Mesenchymal stem cell (in vitro differentiated cells and primary cell): Measurements from ENCODE around the gene SPNS1.

ENCODE experiments used
- DNase-seq: peaks from one replicate; pipeline ENCODE4 v3.0.0-alpha.2; 2013
- H2AFZ ChIP-seq: one replicate; pipeline ENCODE4 v1.6.1; 2013; ENCODE audit warnings: low read depth, mild to moderate bottlenecking, control low read depth, inconsistent platforms, low read length, moderate library complexity
- H2AK5ac ChIP-seq: 2 replicates; pipeline ENCODE4 v1.6.1; 2013; ENCODE audit warnings: low read length, moderate library complexity, mild to moderate bottlenecking, inconsistent platforms; ENCODE audit not compliant: severe bottlenecking
- H2BK120ac ChIP-seq: one replicate; pipeline ENCODE4 v1.6.1; 2013; ENCODE audit warnings: low read depth, mild to moderate bottlenecking, inconsistent platforms, low read length, moderate library complexity
- H2BK12ac ChIP-seq, 2 experiments: one replicate each; pipeline ENCODE4 v1.6.1; 2013; ENCODE audit warnings: inconsistent platforms in 2 of 2, low read length in 2 of 2, mild to moderate bottlenecking in 2 of 2, moderate library complexity in 2 of 2, control low read depth in 1 of 2
- H2BK15ac ChIP-seq: one replicate; pipeline ENCODE4 v1.6.1; 2013; ENCODE audit warnings: mild to moderate bottlenecking, low read depth, inconsistent platforms; ENCODE audit not compliant: poor library complexity, severe bottlenecking
- H2BK5ac ChIP-seq: 2 replicates; pipeline ENCODE4 v1.6.1; 2013; ENCODE audit warnings: low read depth, mild to moderate bottlenecking, low read length, control low read depth, inconsistent platforms; ENCODE audit not compliant: poor library complexity, severe bottlenecking
- H3K14ac ChIP-seq, 2 experiments: one replicate each; pipeline ENCODE4 v1.6.1; 2013; ENCODE audit warnings: inconsistent platforms in 2 of 2, low read length in 2 of 2, control low read depth in 1 of 2, mild to moderate bottlenecking in 1 of 2, moderate library complexity in 1 of 2
- H3K18ac ChIP-seq, 2 experiments: one replicate each; pipeline ENCODE4 v1.6.1; 2013; ENCODE audit warnings: inconsistent platforms in 2 of 2, low read length in 2 of 2, control low read depth in 1 of 2, low read depth in 1 of 2, mild to moderate bottlenecking in 1 of 2
- H3K23ac ChIP-seq, 2 experiments: one replicate each; pipeline ENCODE4 v1.6.1; 2013; ENCODE audit warnings: inconsistent platforms in 2 of 2, low read length in 2 of 2, mild to moderate bottlenecking in 2 of 2, moderate library complexity in 2 of 2, control low read depth in 1 of 2
- H3K27ac ChIP-seq: 2 replicates; pipeline ENCODE4 v1.5.1; 2013; ENCODE audit warnings: mild to moderate bottlenecking, moderate library complexity, low read length, control low read depth, inconsistent platforms; ENCODE audit not compliant: poor library complexity, severe bottlenecking
- H3K27me3 ChIP-seq, 2 experiments: 2 replicates each; pipeline versions ENCODE4 v1.6.1 to v1.7.0; 2013; ENCODE audit warnings: low read length in 2 of 2, mild to moderate bottlenecking in 2 of 2, moderate library complexity in 2 of 2, control low read depth in 1 of 2, inconsistent platforms in 1 of 2; ENCODE audit not compliant: control insufficient read depth in 1 of 2, insufficient read depth in 1 of 2
- H3K36me3 ChIP-seq, 2 experiments: 2 replicates each; pipeline versions ENCODE4 v1.6.1 to v1.7.0; 2013; ENCODE audit warnings: low read length in 2 of 2, control low read depth in 1 of 2, inconsistent platforms in 1 of 2, low read depth in 1 of 2, mild to moderate bottlenecking in 1 of 2; ENCODE audit not compliant: insufficient read depth in 2 of 2, control insufficient read depth in 1 of 2
- H3K4ac ChIP-seq, 2 experiments: one replicate each; pipeline ENCODE4 v1.6.1; 2013; ENCODE audit warnings: inconsistent platforms in 2 of 2, low read length in 2 of 2, mild to moderate bottlenecking in 2 of 2, moderate library complexity in 2 of 2, control low read depth in 1 of 2, low read depth in 1 of 2
- H3K4me1 ChIP-seq: 2 replicates; pipeline ENCODE4 v1.6.1; 2013; ENCODE audit warnings: low read depth, low read length, control low read depth; ENCODE audit not compliant: control insufficient read depth, insufficient read depth
- H3K4me2 ChIP-seq: 2 replicates; pipeline ENCODE4 v1.6.1; 2013; ENCODE audit warnings: low read length, mild to moderate bottlenecking, inconsistent platforms; ENCODE audit not compliant: poor library complexity, severe bottlenecking
- H3K4me3 ChIP-seq, 2 experiments: 2 replicates each; pipeline versions ENCODE4 v1.5.1 to v1.7.0; 2013; ENCODE audit warnings: low read length in 2 of 2, mild to moderate bottlenecking in 2 of 2, control low read depth in 1 of 2, low read depth in 1 of 2; ENCODE audit not compliant: insufficient read depth in 1 of 2
- H3K79me1 ChIP-seq: replicated peaks from 2 replicates; pipeline ENCODE4 v1.6.1; 2013; ENCODE audit warnings: mild to moderate bottlenecking, control low read depth, low read length, inconsistent platforms; ENCODE audit not compliant: poor library complexity, severe bottlenecking
- H3K9ac ChIP-seq: 2 replicates; pipeline ENCODE4 v1.7.0; 2013; ENCODE audit warnings: mild to moderate bottlenecking, low read length, moderate library complexity
- H3K9me3 ChIP-seq: 2 replicates; pipeline ENCODE4 v1.7.0; 2013; ENCODE audit warnings: mild to moderate bottlenecking, low read length; ENCODE audit not compliant: control insufficient read depth
- H4K8ac ChIP-seq: one replicate; pipeline ENCODE4 v1.6.1; 2013; ENCODE audit warnings: inconsistent platforms, mild to moderate bottlenecking, low read length, moderate library complexity
- H4K91ac ChIP-seq: one replicate; pipeline ENCODE4 v1.6.1; 2013; ENCODE audit warnings: mild to moderate bottlenecking, low read length, inconsistent platforms
- WGBS: methylation state at CpG from one replicate; pipeline ENCODE4 v1.1.7; 2013; ENCODE audit warnings: mixed read lengths; 5-methylcytosine and 5-hydroxymethylcytosine counted together

Gene SPNS1

GRCh38 chr16:28933171-28933570 lies 41.4 kb upstream of the SPNS1 start:
- no peak overlapping the region for H3K18ac ChIP-seq
- H2AFZ ChIP-seq: no peak overlapping the region
- H2BK120ac ChIP-seq: no peak overlapping the region
- no peaks in the 10 kb centered on the region for H3K9me3 ChIP-seq
- H3K23ac ChIP-seq: no peak overlapping the region
- H2BK5ac ChIP-seq: no peak overlapping the region
- no peak overlapping the region for H4K8ac ChIP-seq
- no peak overlapping the region for H3K4ac ChIP-seq
- no peak overlapping the region for H2BK12ac ChIP-seq
- H3K9ac ChIP-seq: no peak overlapping the region
- no peak overlapping the region for H3K27ac ChIP-seq
- peaks cover 2% of the 10 kb centered on the region for H3K4me1 ChIP-seq
- H4K91ac ChIP-seq: no peak overlapping the region
- H2BK15ac ChIP-seq: no peak overlapping the region
- WGBS: 98% methylated on average over 6 of the region's 8 CpGs
- no peaks in the 10 kb centered on the region for H3K36me3 ChIP-seq
- H3K79me1 ChIP-seq: no peaks in the 10 kb centered on the region
- H3K27me3 ChIP-seq: peaks cover 0 to 9% of the 10 kb centered on the region in 2 experiments
- no peak overlapping the region for H3K4me3 ChIP-seq
- H3K4me2 ChIP-seq: no peak overlapping the region
- no peak overlapping the region for H2AK5ac ChIP-seq
- no peak overlapping the region for H3K14ac ChIP-seq
- DNase-seq: no peak

- H3K27ac ChIP-seq: no peak overlapping the region
- no peak overlapping the region for H2BK15ac ChIP-seq
- H2AFZ ChIP-seq: no peak overlapping the region
- no peak overlapping the region for H3K23ac ChIP-seq
- H3K4me2 ChIP-seq: no peak overlapping the region
- H2BK120ac ChIP-seq: no peak overlapping the region
- H3K27me3 ChIP-seq: peaks cover 0 to 12% of the 10 kb centered on the region in 2 experiments
- H3K4me3 ChIP-seq: no peak overlapping the region
- H3K4me1 ChIP-seq: peaks cover 2% of the 10 kb centered on the region
- no peak overlapping the region for H4K8ac ChIP-seq
- no peaks in the 10 kb centered on the region for H3K36me3 ChIP-seq
- H3K9me3 ChIP-seq: no peaks in the 10 kb centered on the region
- H3K4ac ChIP-seq: no peak overlapping the region
- no peak overlapping the region for H3K18ac ChIP-seq
- no peak overlapping the region for H3K9ac ChIP-seq
- H3K14ac ChIP-seq: no peak overlapping the region
- no peak overlapping the region for H2BK5ac ChIP-seq
- no peak overlapping the region for H4K91ac ChIP-seq
- DNase-seq: no peak
- H2AK5ac ChIP-seq: no peak overlapping the region
- no peak overlapping the region for H2BK12ac ChIP-seq
- H3K79me1 ChIP-seq: no peaks in the 10 kb centered on the region
- WGBS: 98% methylated on average over 2 of the region's 4 CpGs
These were observed 39.2 kb upstream of the SPNS1 start for GRCh38 chr16:28935346-28935745.

GRCh38 chr16:28935924-28936783 lies 38.4 kb upstream of the SPNS1 start:
- Histone ChIP-seq H3K23ac (no peak overlapping the region), H2BK15ac (no peak overlapping the region), H2AFZ (peak overlapping the region; percentile 36), H3K4me2 (no peak overlapping the region), H3K27ac (no peak overlapping the region), H2BK120ac (no peak overlapping the region), H2AK5ac (no peak overlapping the region), H4K91ac (no peak overlapping the region), H3K9ac (no peak overlapping the region), H3K18ac (no peak overlapping the region), H4K8ac (no peak overlapping the region), H3K4me3 (peak overlapping the region in 1 of 2 experiments; percentile 65), H2BK5ac (no peak overlapping the region), H3K4ac (no peak overlapping the region), H3K14ac (no peak overlapping the region), H3K36me3 (no peaks in the 10 kb centered on the region), H3K9me3 (no peaks in the 10 kb centered on the region), H3K79me1 (no peaks in the 10 kb centered on the region), H2BK12ac (no peak overlapping the region), H3K4me1 (no peaks in the 10 kb centered on the region), H3K27me3 (peaks cover 0 to 12% of the 10 kb centered on the region in 2 experiments)
- peak; percentile 35 for DNase-seq
- 64% methylated on average over 36 of the region's 36 CpGs for WGBS

- no peak overlapping the region for H2BK12ac ChIP-seq
- H3K4me2 ChIP-seq: no peak overlapping the region
These were observed 37.8 kb upstream of the SPNS1 start for GRCh38 chr16:28936784-28937155.

More at GRCh38 chr16:28936784-28937155, 37.8 kb upstream of the SPNS1 start:
- Histone ChIP-seq H4K8ac (no peak overlapping the region), H3K9me3 (no peaks in the 10 kb centered on the region), H2BK5ac (no peak overlapping the region), H3K4ac (no peak overlapping the region), H3K27me3 (peaks cover 0 to 12% of the 10 kb centered on the region in 2 experiments), H2AK5ac (no peak overlapping the region), H3K4me1 (no peaks in the 10 kb centered on the region), H2BK120ac (no peak overlapping the region), H3K18ac (no peak overlapping the region), H3K79me1 (no peaks in the 10 kb centered on the region), H3K27ac (no peak overlapping the region), H3K36me3 (no peaks in the 10 kb centered on the region), H2AFZ (no peak overlapping the region), H3K9ac (no peak overlapping the region), H3K14ac (no peak overlapping the region), H3K23ac (no peak overlapping the region), H4K91ac (no peak overlapping the region), H2BK15ac (no peak overlapping the region), H3K4me3 (no peak overlapping the region)
- WGBS: 89% methylated on average over 26 of the region's 26 CpGs
- DNase-seq: no peak
